Heart right ventricle (tissue), 16 donors: ENCODE data around the gene TM7SF3. TPM values are rescaled to one million over a fixed set of nuclear protein-coding genes. Genes with fewer than 3 reads are reported as not detected.

Experiments used
- ATAC-seq, 8 donors: fragments of 200-7000 bp; cut with Tn5 transposase; one replicate each; pipeline ENCODE4 v1.9.1; 2020; ENCODE audit warnings: mild to moderate bottlenecking in 8 of 8, moderate library complexity in 8 of 8, moderate number of reproducible peaks in 1 of 8
- DNase-seq, 2 donors: peaks; one replicate each; pipeline ENCODE4 v3.0.0-alpha.2; 2020
- H3K27ac ChIP-seq, 10 donors: fragments of 200-600 bp; sonication (generic) in 2 of 10; one replicate each; pipeline versions ENCODE4 v1.5.0 to v1.8.0; 2020 to 2022; ENCODE audit warnings: mild to moderate bottlenecking in 3 of 10
- H3K27me3 ChIP-seq, 7 donors: fragments of 200-600 bp; one replicate each; pipeline ENCODE4 v1.8.0; 2021 to 2022; ENCODE audit warnings: mild to moderate bottlenecking in 2 of 7
- H3K36me3 ChIP-seq, 9 donors: fragments of 200-600 bp; sonication (generic) in 1 of 9; one replicate each; pipeline versions ENCODE4 v1.5.0 to v1.8.0; 2020 to 2022; ENCODE audit warnings: mild to moderate bottlenecking in 2 of 9
- H3K4me1 ChIP-seq, 9 donors: fragments of 200-600 bp; sonication (generic) in 1 of 9; one replicate each; pipeline versions ENCODE4 v1.5.0 to v1.8.0; 2020 to 2022; ENCODE audit warnings: mild to moderate bottlenecking in 4 of 9
- H3K4me3 ChIP-seq, 10 donors: fragments of 200-600 bp; sonication (generic) in 2 of 10; one replicate each; pipeline versions ENCODE4 v1.5.0 to v1.8.0; 2020 to 2022; ENCODE audit warnings: mild to moderate bottlenecking in 7 of 10, moderate library complexity in 2 of 10
- H3K9me3 ChIP-seq, 11 donors: fragments of 200-600 bp in 10 of 11; sonication (generic) in 2 of 11; one replicate each; pipeline versions ENCODE4 v1.5.0 to v1.8.0; 2013 to 2022; ENCODE audit warnings: mild to moderate bottlenecking in 2 of 11, control low read depth in 1 of 11, moderate library complexity in 1 of 11
- WGBS, 2 donors: extraction: QIAGEN DNeasy Blood & Tissue Kit; methylation state at CpG; one replicate each; pipeline ENCODE4 v1.1.7; 2013; ENCODE audit warnings: inconsistent platforms in 1 of 2; 5-methylcytosine and 5-hydroxymethylcytosine counted together
- intact Hi-C, 10 donors: fragments of 100-400 bp; cut with DNase I; formaldehyde crosslinking; loops; one replicate each; pipeline versions ENCODE4 v1.11.1 to v1.14.2; 2022
- polyA plus RNA-seq, 2 donors: library from polyadenylated mRNA; stranded (reverse); fragments of 200-250 nt; gene quantifications; one replicate each; pipeline ENCODE4 v1.2.3, GENCODE V29; 2013
- total RNA-seq, 10 donors: library from RNA; stranded (reverse); fragmentation: NEBNext Ultra II Directional in 3 of 10; extraction: Animal tissue kit (Norgen Biotek cat#: 25700) in 3 of 10; gene quantifications; one replicate each; pipeline versions ENCODE4 v1.2.1 to v1.2.4, GENCODE V29; 2021 to 2023
- TF ChIP-seq, protein P1 (sequence below), 9 donors: fragments of 200-600 bp; sonication (generic) in 2 of 9; IDR thresholded peaks; one replicate each; pipeline versions ENCODE4 v1.5.0 to v1.8.0; 2021 to 2022; ENCODE audit warnings: antibody characterized with exemption in 9 of 9, mild to moderate bottlenecking in 5 of 9, moderate library complexity in 1 of 9
- donor health status: Arrhythmogenic right ventricular cardiomyopathy.
- donor health status: ischemic (EF 13 %, LVEDD 7.1; RV severe dilation, severe dysfunction).
- donor health status: healthy with polysubstance abuse.
- donor health status: DM: no; HTN: yes; CAD: no.
- donor health status: DM: no; HTN: no; CAD: no.
- donor health status: ischemic (EF 25% LVEDD 6.9; RV normal size, moderate dysfunction).
- donor health status: ischemic (EF 25% LVEDD 5.7; RV mildly dilated, moderate dysfunction).
- donor health status: healthy.
- donor health status: DM: yes; HTN: yes; CAD: no.
- donor health status: Ischemic cardiomyopathy.
- donor health status: ischemic (EF 35%, LVEDD 5.7; RV mildly dilated, moderate dysfunction).
- donor health status: nonischemic (EF 11% LVEDD 7.7; RV severe dilation, severe dysfunction).
- donor health status: DM: yes; HTN: yes; CAD: no.
- donor health status: PGD.
- donor health status: ischemic (EF 29% LVEDD 5.4; RV normal size, mild dysfunction).
- donor health status: nonischemic (EF 23%, LVEDD 6.1; RV moderate dilation, normal function).

Gene TM7SF3
- total and polyA plus RNA-seq, 12 donors = 8.6 to 29.3 (median 22.8) TPM

DNA sequence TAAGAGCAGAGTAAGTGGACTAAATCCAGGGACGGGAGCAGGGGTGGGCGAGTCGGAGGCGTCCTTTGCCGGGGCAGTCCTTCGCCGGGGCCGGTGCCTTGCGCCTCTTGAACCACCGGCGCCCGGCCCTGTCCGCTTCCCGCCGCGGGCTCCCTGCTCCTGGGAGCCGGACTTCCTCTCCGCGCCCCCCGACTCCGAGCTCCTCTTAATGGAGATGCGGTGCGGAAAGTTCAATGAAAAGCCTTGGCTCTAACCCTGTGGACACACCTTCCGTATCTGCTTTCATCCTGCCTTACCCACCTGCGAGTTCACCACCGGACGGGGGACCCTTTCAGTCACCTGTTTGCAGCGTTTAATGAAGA lies 75.5 kb downstream of the TM7SF3 start:
- Histone ChIP-seq H3K9me3 (peaks cover 0 to 3% (median 0%) of the 10 kb centered on the region in 11 donors), H3K4me1 (peaks cover 0 to 77% (median 66%) of the 10 kb centered on the region in 9 donors), H3K36me3 (peaks cover 0 to 5% (median 0%) of the 10 kb centered on the region in 9 donors), H3K27me3 (no peaks in the 10 kb centered on the region), H3K4me3 (peak overlapping the region; percentile 60 to 92 (median 86)), H3K27ac (peak overlapping the region; percentile 86 to 99 (median 96))
- WGBS, 2 donors = 0 to 1% methylated on average over 28 of the region's 28 CpGs
- ATAC-seq = peak; percentile 9 to 66 (median 30)
- intact Hi-C loops = loop anchor here in 9 of 10 donors (1.0 to 10.0 kb wide), 6 partner anchors 74 to 366 kb away; partner anchors contain the start of genes TM7SF3 (in 9 of the 9) and STK38L (in 1 of the 9)
- DNase-seq = no peak
- TF ChIP-seq, protein P1, sequence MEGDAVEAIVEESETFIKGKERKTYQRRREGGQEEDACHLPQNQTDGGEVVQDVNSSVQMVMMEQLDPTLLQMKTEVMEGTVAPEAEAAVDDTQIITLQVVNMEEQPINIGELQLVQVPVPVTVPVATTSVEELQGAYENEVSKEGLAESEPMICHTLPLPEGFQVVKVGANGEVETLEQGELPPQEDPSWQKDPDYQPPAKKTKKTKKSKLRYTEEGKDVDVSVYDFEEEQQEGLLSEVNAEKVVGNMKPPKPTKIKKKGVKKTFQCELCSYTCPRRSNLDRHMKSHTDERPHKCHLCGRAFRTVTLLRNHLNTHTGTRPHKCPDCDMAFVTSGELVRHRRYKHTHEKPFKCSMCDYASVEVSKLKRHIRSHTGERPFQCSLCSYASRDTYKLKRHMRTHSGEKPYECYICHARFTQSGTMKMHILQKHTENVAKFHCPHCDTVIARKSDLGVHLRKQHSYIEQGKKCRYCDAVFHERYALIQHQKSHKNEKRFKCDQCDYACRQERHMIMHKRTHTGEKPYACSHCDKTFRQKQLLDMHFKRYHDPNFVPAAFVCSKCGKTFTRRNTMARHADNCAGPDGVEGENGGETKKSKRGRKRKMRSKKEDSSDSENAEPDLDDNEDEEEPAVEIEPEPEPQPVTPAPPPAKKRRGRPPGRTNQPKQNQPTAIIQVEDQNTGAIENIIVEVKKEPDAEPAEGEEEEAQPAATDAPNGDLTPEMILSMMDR (IDR thresholded peaks at IDR 0.05) = no peak

DNA sequence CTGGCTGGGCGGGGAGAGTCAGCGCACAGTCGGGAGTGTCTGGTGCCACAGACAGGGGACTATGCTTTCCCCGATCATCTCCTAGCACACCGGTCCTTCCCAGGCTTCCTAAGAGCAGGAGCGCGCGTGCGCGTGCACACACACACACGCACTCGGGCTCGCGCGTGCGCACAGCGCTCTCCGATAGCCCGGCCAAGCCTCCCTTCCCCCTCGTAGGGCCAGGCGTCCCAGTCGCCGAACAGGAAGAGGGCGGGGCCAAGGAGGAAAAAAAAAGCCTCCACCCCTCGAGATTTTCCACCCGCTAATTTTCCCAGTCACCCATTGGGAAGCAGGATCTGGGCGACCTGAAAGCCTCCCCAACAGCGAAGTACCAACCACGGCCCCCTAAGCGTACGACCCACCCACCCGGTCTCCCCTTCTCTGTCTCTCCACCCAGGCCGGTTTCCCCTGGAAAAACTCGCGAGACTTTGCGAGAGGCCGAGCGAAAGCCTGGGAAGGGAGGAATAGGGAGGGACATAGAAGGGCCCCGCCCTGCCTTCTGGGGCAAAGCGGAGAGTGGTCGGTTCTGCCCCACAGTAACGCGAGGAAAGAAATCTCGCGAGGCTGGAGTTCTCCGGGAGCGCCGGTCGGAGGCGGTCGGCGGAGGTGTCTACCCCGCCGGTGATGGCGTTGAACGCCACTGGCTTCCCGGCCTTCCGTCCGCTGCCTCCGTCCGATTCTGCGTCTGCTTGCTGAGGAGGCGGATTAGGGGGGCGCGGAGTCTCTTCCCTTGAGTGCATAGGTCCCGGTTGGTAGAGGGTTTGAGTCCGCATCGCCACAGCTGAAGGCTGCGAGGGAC lies 76.1 kb downstream of the TM7SF3 start, which contains the start of the genes FGFR1OP2 and INTS13:
TSS of gene FGFR1OP2 (plus strand) at position 608 of the 838 bp plus-strand sequence. CDS start 15,689 bp downstream, outside the sequence.
TSS of gene INTS13 (minus strand) at position 119 of the 838 bp plus-strand sequence. CDS start 1,178 bp downstream, outside the sequence.
- peak within 1 kb of the TSS; percentile 60 to 92 (median 86) for H3K4me3 ChIP-seq
- intact Hi-C loops = loop anchor here in 9 of 10 donors (1.0 to 10.0 kb wide), 6 partner anchors 74 to 367 kb away; partner anchors contain the start of genes TM7SF3 (in 9 of the 9) and STK38L (in 1 of the 9)
- H3K36me3 ChIP-seq = peaks cover 0 to 9% (median 0%) of the 10 kb centered on the region in 9 donors
- TF ChIP-seq, protein P1 (IDR thresholded peaks at IDR 0.05) = no peak
- WGBS, 2 donors = 0 to 1% methylated on average over 69 of the region's 69 CpGs
- peak; percentile 97 to 99 (median 98) for ATAC-seq
- peak within 1 kb of the TSS; percentile 86 to 99 (median 96) for H3K27ac ChIP-seq
- peaks cover 0 to 71% (median 62%) of the 10 kb centered on the region in 9 donors for H3K4me1 ChIP-seq
- H3K9me3 ChIP-seq = no peaks in the 10 kb centered on the region
- DNase-seq = peak; percentile 99 to 100
- no peaks in the 10 kb centered on the region for H3K27me3 ChIP-seq

DNA sequence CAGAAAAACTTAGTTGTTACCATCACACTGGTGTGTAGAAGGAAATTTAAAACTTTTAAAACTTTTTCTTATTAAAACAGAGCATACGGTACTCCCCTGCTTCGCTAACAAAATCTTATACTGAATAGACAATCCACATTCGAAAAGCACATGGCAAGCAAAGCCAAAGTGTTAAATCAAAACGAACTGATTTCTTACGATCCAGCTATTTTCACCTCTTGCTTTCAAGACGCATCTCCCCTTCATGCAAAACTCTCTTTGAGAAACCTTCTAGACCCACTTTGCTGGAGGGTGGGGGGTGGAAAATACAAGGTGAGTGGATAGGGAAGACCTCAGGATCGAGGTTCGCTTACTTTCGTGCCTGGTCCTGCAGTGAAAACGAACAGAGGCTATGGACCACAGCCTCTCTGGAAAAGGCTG lies 76.7 kb downstream of the TM7SF3 start:
- ATAC-seq = no peak
- Histone ChIP-seq H3K4me1 (peaks cover 0 to 65% (median 56%) of the 10 kb centered on the region in 9 donors), H3K27me3 (no peaks in the 10 kb centered on the region), H3K27ac (peak overlapping the region; percentile 86 to 99 (median 96)), H3K36me3 (peaks cover 0 to 15% (median 3%) of the 10 kb centered on the region in 9 donors), H3K9me3 (no peaks in the 10 kb centered on the region), H3K4me3 (peak overlapping the region; percentile 60 to 92 (median 86))
- TF ChIP-seq, protein P1 (IDR thresholded peaks at IDR 0.05) = no peak
- DNase-seq = no peak
- intact Hi-C loops = loop anchor here in 8 of 10 donors (5.0 to 10.0 kb wide), 4 partner anchors 75 to 367 kb away; partner anchors contain the start of genes TM7SF3 (in 6 of the 8) and STK38L (in 1 of the 8)
- 0 to 1% methylated on average over 10 of the region's 10 CpGs for WGBS, 2 donors
